HG02981 (cell line): ENCODE measurements around the gene FLT1.

ENCODE experiments used
- ATAC-seq: cut with Tn5 transposase; IDR thresholded peaks from one replicate; pipeline ENCODE4 v1.9.1; 2021; ENCODE audit warnings: mild to moderate bottlenecking, moderate library complexity; ENCODE audit not compliant: unreplicated experiment

Gene FLT1

GRCh38 chr13:28349907-28350654 is 144.8 kb downstream of the FLT1 start:
- ATAC-seq: no peak

- ATAC-seq: no peak
Observed at GRCh38 chr13:28349371-28349770, 145.6 kb downstream of the FLT1 start.

- no peak for ATAC-seq
Observed at GRCh38 chr13:28347456-28348371, 147.2 kb downstream of the FLT1 start.

GRCh38 chr13:28346154-28346553 is 148.8 kb downstream of the FLT1 start:
- ATAC-seq: no peak

GRCh38 chr13:28344163-28344562 is 150.8 kb downstream of the FLT1 start:
- no peak for ATAC-seq

GRCh38 chr13:28342251-28342650 is 152.7 kb downstream of the FLT1 start:
- ATAC-seq: no peak

- no peak for ATAC-seq
Observed at GRCh38 chr13:28340272-28340793, 154.6 kb downstream of the FLT1 start.

GRCh38 chr13:28339419-28339818 is 155.5 kb downstream of the FLT1 start:
- ATAC-seq: no peak

- no peak for ATAC-seq
Observed at GRCh38 chr13:28338742-28339141, 156.2 kb downstream of the FLT1 start.

GRCh38 chr13:28338006-28338574 is 156.8 kb downstream of the FLT1 start:
- ATAC-seq: no peak

GRCh38 chr13:28337166-28338005 is 157.5 kb downstream of the FLT1 start:
- no peak for ATAC-seq

- ATAC-seq: no peak
Observed at GRCh38 chr13:28336193-28336657, 158.7 kb downstream of the FLT1 start.

GRCh38 chr13:28333204-28333881 is 161.6 kb downstream of the FLT1 start:
- ATAC-seq: no peak

- no peak for ATAC-seq
Observed at GRCh38 chr13:28329395-28330158, 165.4 kb downstream of the FLT1 start.

- ATAC-seq: no peak
Observed at GRCh38 chr13:28328271-28328607, 166.7 kb downstream of the FLT1 start.

- ATAC-seq: no peak
Observed at GRCh38 chr13:28327373-28328270, 167.3 kb downstream of the FLT1 start.

- no peak for ATAC-seq
Observed at GRCh38 chr13:28326056-28326455, 168.9 kb downstream of the FLT1 start.

GRCh38 chr13:28325022-28325421 is 169.9 kb downstream of the FLT1 start:
- ATAC-seq: no peak
